HepG2 (cell line): ENCODE data around the gene PDGFB. TPM values are rescaled to one million over a fixed set of nuclear protein-coding genes. Genes with fewer than 3 reads are reported as not detected.

Experiments
- AGO2 ChIP-seq: fragments of 200-400 bp; formaldehyde crosslinking; optimal IDR thresholded peaks from 2 replicates; pipeline ENCODE3; 2017; ENCODE audit warnings: mild to moderate bottlenecking, low read depth, low read length, moderate library complexity
- EED ChIP-seq: sonication (generic); formaldehyde crosslinking; IDR thresholded peaks from 2 replicates; pipeline ENCODE4 v1.5.0; 2020; ENCODE audit warnings: mild to moderate bottlenecking, missing genetic modification reagents
- FOSL2 ChIP-seq: sonication (generic); formaldehyde crosslinking; IDR thresholded peaks from 2 replicates; pipeline ENCODE4 v1.4.0; 2020; ENCODE audit warnings: missing genetic modification reagents
- GABPB1 ChIP-seq: IDR thresholded peaks from 2 replicates; pipeline ENCODE4 v1.6.1; 2016; ENCODE audit warnings: mild to moderate bottlenecking, missing genetic modification reagents, moderate library complexity, missing compliant biosample characterization
- MATR3 ChIP-seq: sonication (generic); formaldehyde crosslinking; IDR thresholded peaks from 2 replicates; pipeline ENCODE4 v1.4.0; 2020; ENCODE audit warnings: missing genetic modification reagents
- SAP130 ChIP-seq: IDR thresholded peaks from 2 replicates; pipeline ENCODE4 v1.6.1; 2016; ENCODE audit warnings: low read depth
- TEAD2 ChIP-seq: sonication (generic); formaldehyde crosslinking; IDR thresholded peaks from 2 replicates; pipeline ENCODE4 v1.9.0; 2021; ENCODE audit warnings: missing genetic modification reagents
- ZBTB20 ChIP-seq: sonication (generic); formaldehyde crosslinking; IDR thresholded peaks from 2 replicates; pipeline ENCODE4 v1.8.1; 2023; ENCODE audit warnings: missing genetic modification reagents, low read depth, mild to moderate bottlenecking, borderline replicate concordance
- ZNF17 ChIP-seq: sonication (generic); formaldehyde crosslinking; IDR thresholded peaks from 2 replicates; pipeline ENCODE4 v1.5.0; 2020; ENCODE audit warnings: mild to moderate bottlenecking, missing genetic modification reagents
- ZNF24 ChIP-seq: fragments of 450-650 bp; IDR thresholded peaks from 2 replicates; pipeline ENCODE4 v1.6.1; 2017; ENCODE audit warnings: antibody characterized with exemption, mild to moderate bottlenecking
- ZNF430 ChIP-seq: sonication (generic); formaldehyde crosslinking; IDR thresholded peaks from 2 replicates; pipeline ENCODE4 v1.9.0; 2021; ENCODE audit warnings: mild to moderate bottlenecking, missing genetic modification reagents
- ZNF547 ChIP-seq: sonication (generic); formaldehyde crosslinking; IDR thresholded peaks from 2 replicates; pipeline ENCODE4 v1.5.1; 2020; ENCODE audit warnings: mild to moderate bottlenecking, missing genetic modification reagents
- polyA plus RNA-seq, 8 experiments: library from polyadenylated mRNA; depleted of rRNA in 3 of 8; stranded (reverse) in 7 of 8; unstranded in 1 of 8; fragments of >200 nt; fragmentation: Illumina TruSeq in 4 of 8; extraction: Trizol in 4 of 8; gene quantifications; 2 replicates each; pipeline versions ENCODE4 v1.2.1 to v1.2.3, GENCODE V29; 2011 to 2016; ENCODE audit warnings: low read depth in 4 of 8, missing spikeins in 1 of 8, mixed read lengths in 1 of 8; ENCODE audit not compliant: insufficient read depth in 1 of 8
- total RNA-seq, 5 experiments: library from RNA; depleted of rRNA; stranded (reverse); fragments of >200 nt; fragmentation: Illumina TruSeq; extraction: Trizol; gene quantifications; 2 replicates each; pipeline ENCODE4 v1.2.3, GENCODE V29; 2016; ENCODE audit warnings: low read depth in 1 of 5
- TF ChIP-seq, protein P1 (sequence below): sonication (generic); formaldehyde crosslinking; IDR thresholded peaks from 2 replicates; pipeline ENCODE4 v1.9.0; 2021; ENCODE audit warnings: missing genetic modification reagents, mild to moderate bottlenecking, borderline replicate concordance
- TF ChIP-seq, protein P2 (sequence below): IDR thresholded peaks from 2 replicates; pipeline ENCODE4 v1.6.1; 2016
- TF ChIP-seq, protein P3 (sequence below): sonication (generic); formaldehyde crosslinking; conservative IDR thresholded peaks from 2 replicates; pipeline ENCODE4 v1.4.0; 2020; ENCODE audit warnings: mild to moderate bottlenecking, missing genetic modification reagents, moderate library complexity
- TF ChIP-seq, protein P4 (sequence below): sonication (generic); formaldehyde crosslinking; IDR thresholded peaks from 2 replicates; pipeline ENCODE4 v1.4.0; 2020; ENCODE audit warnings: missing genetic modification reagents
- TF ChIP-seq, protein P5 (sequence below): sonication (generic); formaldehyde crosslinking; IDR thresholded peaks from 2 replicates; pipeline ENCODE4 v1.5.0; 2020; ENCODE audit warnings: mild to moderate bottlenecking, missing genetic modification reagents, moderate library complexity
- TF ChIP-seq, protein P6 (sequence below): sonication (generic); formaldehyde crosslinking; conservative IDR thresholded peaks from 2 replicates; pipeline ENCODE4 v1.4.0; 2020; ENCODE audit warnings: missing genetic modification reagents

The PDGFB gene
- total and polyA plus RNA-seq, 2 of the 13 experiments (the other 11 are each of a cell fraction or from before 2014, with no cell fraction given) = 1.4 to 10.1 TPM

DNA sequence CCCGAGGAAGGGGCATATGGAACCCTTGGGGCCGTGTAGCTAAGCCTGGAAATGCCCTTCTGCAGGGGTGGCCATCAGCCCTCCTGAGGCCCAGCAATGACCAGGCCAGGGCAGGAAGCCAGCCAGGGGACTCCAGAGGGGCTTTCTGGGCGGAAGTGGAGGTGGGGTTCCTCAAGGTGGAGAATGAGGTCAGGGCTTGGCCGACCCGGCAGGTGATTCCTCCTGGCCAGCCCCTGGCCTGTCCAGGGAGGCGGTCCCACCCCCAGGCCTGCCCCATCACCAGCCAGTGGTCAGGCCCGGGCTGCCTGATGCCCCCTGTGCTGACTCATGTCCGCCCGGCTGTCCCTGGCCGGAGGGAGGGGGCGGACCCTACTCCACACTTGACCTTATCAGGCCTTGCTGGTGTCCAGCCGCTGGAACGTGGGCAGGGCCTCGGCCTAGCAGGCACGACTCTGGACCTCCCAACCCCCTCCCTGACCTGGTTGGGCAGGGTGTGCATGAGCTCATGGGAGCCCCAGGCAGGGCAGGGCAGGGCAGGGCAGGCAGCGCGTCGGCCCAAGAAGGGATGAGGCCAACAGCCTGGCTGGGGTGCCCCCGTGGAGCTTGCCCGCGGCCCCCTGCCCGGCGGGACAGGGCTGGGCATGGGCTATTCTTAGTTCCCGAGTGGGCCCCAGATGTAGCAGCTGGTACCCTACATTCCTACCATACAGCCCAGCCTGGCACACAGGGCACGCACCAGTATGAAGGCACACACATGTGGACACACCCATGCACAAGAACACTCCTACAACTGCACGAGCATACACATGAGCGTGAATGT, 38.8 kb upstream of the PDGFB start (continued):
- TF ChIP-seq, protein P1, sequence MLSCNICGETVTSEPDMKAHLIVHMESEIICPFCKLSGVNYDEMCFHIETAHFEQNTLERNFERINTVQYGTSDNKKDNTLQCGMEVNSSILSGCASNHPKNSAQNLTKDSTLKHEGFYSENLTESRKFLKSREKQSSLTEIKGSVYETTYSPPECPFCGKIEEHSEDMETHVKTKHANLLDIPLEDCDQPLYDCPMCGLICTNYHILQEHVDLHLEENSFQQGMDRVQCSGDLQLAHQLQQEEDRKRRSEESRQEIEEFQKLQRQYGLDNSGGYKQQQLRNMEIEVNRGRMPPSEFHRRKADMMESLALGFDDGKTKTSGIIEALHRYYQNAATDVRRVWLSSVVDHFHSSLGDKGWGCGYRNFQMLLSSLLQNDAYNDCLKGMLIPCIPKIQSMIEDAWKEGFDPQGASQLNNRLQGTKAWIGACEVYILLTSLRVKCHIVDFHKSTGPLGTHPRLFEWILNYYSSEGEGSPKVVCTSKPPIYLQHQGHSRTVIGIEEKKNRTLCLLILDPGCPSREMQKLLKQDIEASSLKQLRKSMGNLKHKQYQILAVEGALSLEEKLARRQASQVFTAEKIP (CRISPR knock-in tag) = no peak
- TF ChIP-seq AGO2 (no peak), TEAD2 (CRISPR knock-in tag) (no peak), MATR3 (no peak), ZNF24 (no peak), ZNF547 (CRISPR knock-in tag) (no peak), FOSL2 (CRISPR knock-in tag) (peak; percentile 98), ZNF17 (CRISPR knock-in tag) (no peak), ZBTB20 (CRISPR knock-in tag) (peak; percentile 83; the same call in 1 of the 2 replicates), EED (CRISPR knock-in tag) (no peak), GABPB1 (CRISPR knock-in tag) (peak; percentile 87), ZNF430 (CRISPR knock-in tag) (peak; percentile 52; the same call in 1 of the 2 replicates), SAP130 (CRISPR knock-in tag) (peak; percentile 96)
- TF ChIP-seq, protein P2, sequence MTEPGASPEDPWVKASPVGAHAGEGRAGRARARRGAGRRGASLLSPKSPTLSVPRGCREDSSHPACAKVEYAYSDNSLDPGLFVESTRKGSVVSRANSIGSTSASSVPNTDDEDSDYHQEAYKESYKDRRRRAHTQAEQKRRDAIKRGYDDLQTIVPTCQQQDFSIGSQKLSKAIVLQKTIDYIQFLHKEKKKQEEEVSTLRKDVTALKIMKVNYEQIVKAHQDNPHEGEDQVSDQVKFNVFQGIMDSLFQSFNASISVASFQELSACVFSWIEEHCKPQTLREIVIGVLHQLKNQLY = peak; percentile 98
- TF ChIP-seq, protein P3, sequence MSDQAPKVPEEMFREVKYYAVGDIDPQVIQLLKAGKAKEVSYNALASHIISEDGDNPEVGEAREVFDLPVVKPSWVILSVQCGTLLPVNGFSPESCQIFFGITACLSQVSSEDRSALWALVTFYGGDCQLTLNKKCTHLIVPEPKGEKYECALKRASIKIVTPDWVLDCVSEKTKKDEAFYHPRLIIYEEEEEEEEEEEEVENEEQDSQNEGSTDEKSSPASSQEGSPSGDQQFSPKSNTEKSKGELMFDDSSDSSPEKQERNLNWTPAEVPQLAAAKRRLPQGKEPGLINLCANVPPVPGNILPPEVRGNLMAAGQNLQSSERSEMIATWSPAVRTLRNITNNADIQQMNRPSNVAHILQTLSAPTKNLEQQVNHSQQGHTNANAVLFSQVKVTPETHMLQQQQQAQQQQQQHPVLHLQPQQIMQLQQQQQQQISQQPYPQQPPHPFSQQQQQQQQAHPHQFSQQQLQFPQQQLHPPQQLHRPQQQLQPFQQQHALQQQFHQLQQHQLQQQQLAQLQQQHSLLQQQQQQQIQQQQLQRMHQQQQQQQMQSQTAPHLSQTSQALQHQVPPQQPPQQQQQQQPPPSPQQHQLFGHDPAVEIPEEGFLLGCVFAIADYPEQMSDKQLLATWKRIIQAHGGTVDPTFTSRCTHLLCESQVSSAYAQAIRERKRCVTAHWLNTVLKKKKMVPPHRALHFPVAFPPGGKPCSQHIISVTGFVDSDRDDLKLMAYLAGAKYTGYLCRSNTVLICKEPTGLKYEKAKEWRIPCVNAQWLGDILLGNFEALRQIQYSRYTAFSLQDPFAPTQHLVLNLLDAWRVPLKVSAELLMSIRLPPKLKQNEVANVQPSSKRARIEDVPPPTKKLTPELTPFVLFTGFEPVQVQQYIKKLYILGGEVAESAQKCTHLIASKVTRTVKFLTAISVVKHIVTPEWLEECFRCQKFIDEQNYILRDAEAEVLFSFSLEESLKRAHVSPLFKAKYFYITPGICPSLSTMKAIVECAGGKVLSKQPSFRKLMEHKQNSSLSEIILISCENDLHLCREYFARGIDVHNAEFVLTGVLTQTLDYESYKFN (CRISPR knock-in tag) = peak; percentile 87
- TF ChIP-seq, protein P4, sequence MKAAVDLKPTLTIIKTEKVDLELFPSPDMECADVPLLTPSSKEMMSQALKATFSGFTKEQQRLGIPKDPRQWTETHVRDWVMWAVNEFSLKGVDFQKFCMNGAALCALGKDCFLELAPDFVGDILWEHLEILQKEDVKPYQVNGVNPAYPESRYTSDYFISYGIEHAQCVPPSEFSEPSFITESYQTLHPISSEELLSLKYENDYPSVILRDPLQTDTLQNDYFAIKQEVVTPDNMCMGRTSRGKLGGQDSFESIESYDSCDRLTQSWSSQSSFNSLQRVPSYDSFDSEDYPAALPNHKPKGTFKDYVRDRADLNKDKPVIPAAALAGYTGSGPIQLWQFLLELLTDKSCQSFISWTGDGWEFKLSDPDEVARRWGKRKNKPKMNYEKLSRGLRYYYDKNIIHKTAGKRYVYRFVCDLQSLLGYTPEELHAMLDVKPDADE (CRISPR knock-in tag) = 0 out of 2 replicates have a peak, but pooled peaks have one; percentile 43
- TF ChIP-seq, protein P5, sequence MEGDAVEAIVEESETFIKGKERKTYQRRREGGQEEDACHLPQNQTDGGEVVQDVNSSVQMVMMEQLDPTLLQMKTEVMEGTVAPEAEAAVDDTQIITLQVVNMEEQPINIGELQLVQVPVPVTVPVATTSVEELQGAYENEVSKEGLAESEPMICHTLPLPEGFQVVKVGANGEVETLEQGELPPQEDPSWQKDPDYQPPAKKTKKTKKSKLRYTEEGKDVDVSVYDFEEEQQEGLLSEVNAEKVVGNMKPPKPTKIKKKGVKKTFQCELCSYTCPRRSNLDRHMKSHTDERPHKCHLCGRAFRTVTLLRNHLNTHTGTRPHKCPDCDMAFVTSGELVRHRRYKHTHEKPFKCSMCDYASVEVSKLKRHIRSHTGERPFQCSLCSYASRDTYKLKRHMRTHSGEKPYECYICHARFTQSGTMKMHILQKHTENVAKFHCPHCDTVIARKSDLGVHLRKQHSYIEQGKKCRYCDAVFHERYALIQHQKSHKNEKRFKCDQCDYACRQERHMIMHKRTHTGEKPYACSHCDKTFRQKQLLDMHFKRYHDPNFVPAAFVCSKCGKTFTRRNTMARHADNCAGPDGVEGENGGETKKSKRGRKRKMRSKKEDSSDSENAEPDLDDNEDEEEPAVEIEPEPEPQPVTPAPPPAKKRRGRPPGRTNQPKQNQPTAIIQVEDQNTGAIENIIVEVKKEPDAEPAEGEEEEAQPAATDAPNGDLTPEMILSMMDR (CRISPR knock-in tag) = peak; percentile 24
- TF ChIP-seq, protein P6, sequence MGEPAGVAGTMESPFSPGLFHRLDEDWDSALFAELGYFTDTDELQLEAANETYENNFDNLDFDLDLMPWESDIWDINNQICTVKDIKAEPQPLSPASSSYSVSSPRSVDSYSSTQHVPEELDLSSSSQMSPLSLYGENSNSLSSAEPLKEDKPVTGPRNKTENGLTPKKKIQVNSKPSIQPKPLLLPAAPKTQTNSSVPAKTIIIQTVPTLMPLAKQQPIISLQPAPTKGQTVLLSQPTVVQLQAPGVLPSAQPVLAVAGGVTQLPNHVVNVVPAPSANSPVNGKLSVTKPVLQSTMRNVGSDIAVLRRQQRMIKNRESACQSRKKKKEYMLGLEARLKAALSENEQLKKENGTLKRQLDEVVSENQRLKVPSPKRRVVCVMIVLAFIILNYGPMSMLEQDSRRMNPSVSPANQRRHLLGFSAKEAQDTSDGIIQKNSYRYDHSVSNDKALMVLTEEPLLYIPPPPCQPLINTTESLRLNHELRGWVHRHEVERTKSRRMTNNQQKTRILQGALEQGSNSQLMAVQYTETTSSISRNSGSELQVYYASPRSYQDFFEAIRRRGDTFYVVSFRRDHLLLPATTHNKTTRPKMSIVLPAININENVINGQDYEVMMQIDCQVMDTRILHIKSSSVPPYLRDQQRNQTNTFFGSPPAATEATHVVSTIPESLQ (CRISPR knock-in tag) = no peak
